Suprapubic skin (tissue), 4 donors: ENCODE data around the gene ALAD. TPM values are rescaled to one million over a fixed set of nuclear protein-coding genes. Genes with fewer than 3 reads are reported as not detected.
"Not testable (repeated sequence)": the region's sequence is repeated elsewhere in the genome, so short reads cannot be mapped to it uniquely, and the experiment has no call there.

Experiments
- DNase-seq, 2 donors: peaks; one replicate each; pipeline ENCODE4 v3.0.0-alpha.2; 2019; ENCODE audit warnings: low spot score in 2 of 2
- H3K27ac ChIP-seq: fragments of 200-600 bp; sonication (generic); one replicate; pipeline ENCODE4 v1.5.1; 2019
- H3K27me3 ChIP-seq: fragments of 200-600 bp; sonication (generic); one replicate; pipeline ENCODE4 v1.5.1; 2019
- H3K36me3 ChIP-seq: fragments of 200-600 bp; sonication (generic); one replicate; pipeline ENCODE4 v1.5.1; 2019
- H3K4me1 ChIP-seq: fragments of 200-600 bp; sonication (generic); one replicate; pipeline ENCODE4 v1.5.1; 2019
- H3K4me3 ChIP-seq: fragments of 200-600 bp; sonication (generic); one replicate; pipeline ENCODE4 v1.5.1; 2019; ENCODE audit warnings: mild to moderate bottlenecking
- H3K9me3 ChIP-seq: fragments of 200-600 bp; sonication (generic); one replicate; pipeline ENCODE4 v1.5.1; 2019
- EP300 ChIP-seq: sonication (generic); formaldehyde crosslinking; IDR thresholded peaks from one replicate; pipeline ENCODE4 v1.6.1; 2017; ENCODE audit warnings: antibody characterized with exemption
- POLR2A ChIP-seq, 2 donors: fragments of 450-650 bp; IDR thresholded peaks; one replicate each; pipeline ENCODE4 v1.6.1; 2017; ENCODE audit warnings: antibody characterized with exemption in 2 of 2, mild to moderate bottlenecking in 2 of 2, moderate library complexity in 2 of 2
- POLR2AphosphoS5 ChIP-seq, 3 donors: sonication (generic); formaldehyde crosslinking; IDR thresholded peaks; one replicate each; pipeline ENCODE4 v1.6.1; 2017; ENCODE audit warnings: antibody characterized with exemption in 3 of 3
- WGBS: methylation state at CpG from one replicate; pipeline ENCODE4 v1.1.5; 2018; 5-methylcytosine and 5-hydroxymethylcytosine counted together
- total RNA-seq, 4 donors: library from RNA; depleted of rRNA; stranded (reverse); fragments of >200 nt; gene quantifications; one replicate each; pipeline ENCODE4 v1.1.0, GENCODE V29; 2016
- TF ChIP-seq, protein P1 (sequence below), 2 donors: fragments of 200-600 bp in 1 of 2; fragments of 450-650 bp in 1 of 2; sonication (generic) in 1 of 2; IDR thresholded peaks; one replicate each; pipeline ENCODE4 v1.5.1; 2016 to 2019; ENCODE audit warnings: antibody characterized with exemption in 2 of 2, mild to moderate bottlenecking in 1 of 2, moderate library complexity in 1 of 2

Gene ALAD
- total RNA-seq, 4 donors from 2014 or later, result 47.1 to 66.6 (median 53.6) TPM

GRCh38 chr9:113369855-113370140 is 31.3 kb downstream of the ALAD start:
- Histone ChIP-seq H3K4me1 (peaks cover 5% of the 10 kb centered on the region), H3K27me3 (no peaks in the 10 kb centered on the region), H3K9me3 (no peaks in the 10 kb centered on the region), H3K4me3 (no peak overlapping the region), H3K36me3 (peaks cover 19% of the 10 kb centered on the region), H3K27ac (no peak overlapping the region)
- 75% methylated on average over 7 of the region's 11 CpGs for WGBS
- DNase-seq, result no peak
- TF ChIP-seq EP300 (no peak), POLR2A (IDR thresholded peaks at IDR 0.05) (no peak), POLR2AphosphoS5 (IDR thresholded peaks at IDR 0.05) (no peak)
- TF ChIP-seq, protein P1, sequence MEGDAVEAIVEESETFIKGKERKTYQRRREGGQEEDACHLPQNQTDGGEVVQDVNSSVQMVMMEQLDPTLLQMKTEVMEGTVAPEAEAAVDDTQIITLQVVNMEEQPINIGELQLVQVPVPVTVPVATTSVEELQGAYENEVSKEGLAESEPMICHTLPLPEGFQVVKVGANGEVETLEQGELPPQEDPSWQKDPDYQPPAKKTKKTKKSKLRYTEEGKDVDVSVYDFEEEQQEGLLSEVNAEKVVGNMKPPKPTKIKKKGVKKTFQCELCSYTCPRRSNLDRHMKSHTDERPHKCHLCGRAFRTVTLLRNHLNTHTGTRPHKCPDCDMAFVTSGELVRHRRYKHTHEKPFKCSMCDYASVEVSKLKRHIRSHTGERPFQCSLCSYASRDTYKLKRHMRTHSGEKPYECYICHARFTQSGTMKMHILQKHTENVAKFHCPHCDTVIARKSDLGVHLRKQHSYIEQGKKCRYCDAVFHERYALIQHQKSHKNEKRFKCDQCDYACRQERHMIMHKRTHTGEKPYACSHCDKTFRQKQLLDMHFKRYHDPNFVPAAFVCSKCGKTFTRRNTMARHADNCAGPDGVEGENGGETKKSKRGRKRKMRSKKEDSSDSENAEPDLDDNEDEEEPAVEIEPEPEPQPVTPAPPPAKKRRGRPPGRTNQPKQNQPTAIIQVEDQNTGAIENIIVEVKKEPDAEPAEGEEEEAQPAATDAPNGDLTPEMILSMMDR (IDR thresholded peaks at IDR 0.05), result no peak

- no peak for TF ChIP-seq POLR2A (IDR thresholded peaks at IDR 0.05)
- no peak for TF ChIP-seq EP300
- no peak for TF ChIP-seq POLR2AphosphoS5 (IDR thresholded peaks at IDR 0.05)
- TF ChIP-seq, protein P1 (IDR thresholded peaks at IDR 0.05), result no peak
- H3K36me3 ChIP-seq, result peaks cover 15% of the 10 kb centered on the region
- peaks cover 5% of the 10 kb centered on the region for H3K4me1 ChIP-seq
- DNase-seq, result no peak
- no peak overlapping the region for H3K27ac ChIP-seq
- 74% methylated on average over 11 of the region's 13 CpGs for WGBS
- no peaks in the 10 kb centered on the region for H3K27me3 ChIP-seq
- H3K4me3 ChIP-seq, result no peak overlapping the region
- H3K9me3 ChIP-seq, result no peaks in the 10 kb centered on the region
Observed at GRCh38 chr9:113368982-113369854, 31.9 kb downstream of the ALAD start.

- peaks cover 8% of the 10 kb centered on the region for H3K36me3 ChIP-seq
- WGBS, result 88% methylated on average over 5 of the region's 5 CpGs
- peaks cover 5% of the 10 kb centered on the region for H3K4me1 ChIP-seq
- H3K27me3 ChIP-seq, result no peaks in the 10 kb centered on the region
- H3K9me3 ChIP-seq, result no peaks in the 10 kb centered on the region
- H3K4me3 ChIP-seq, result no peak overlapping the region
- DNase-seq, result no peak
- TF ChIP-seq, protein P1 (IDR thresholded peaks at IDR 0.05), result no peak
- TF ChIP-seq POLR2AphosphoS5 (IDR thresholded peaks at IDR 0.05) (no peak), EP300 (no peak), POLR2A (IDR thresholded peaks at IDR 0.05) (no peak)
- no peak overlapping the region for H3K27ac ChIP-seq
Observed at GRCh38 chr9:113368348-113368981, 32.6 kb downstream of the ALAD start.

GRCh38 chr9:113365652-113366051 is 35.4 kb downstream of the ALAD start:
- not testable (repeated sequence) for H3K27me3 ChIP-seq, H3K36me3 ChIP-seq, H3K4me3 ChIP-seq, H3K27ac ChIP-seq, H3K9me3 ChIP-seq, DNase-seq, H3K4me1 ChIP-seq
- WGBS, result 63% methylated on average over 3 of the region's 3 CpGs

GRCh38 chr9:113364951-113365350 is 36.1 kb downstream of the ALAD start:
- no peaks in the 10 kb centered on the region for H3K36me3 ChIP-seq
- 56% methylated on average over 1 of the region's 1 CpG for WGBS
- H3K27ac ChIP-seq, result no peak overlapping the region
- no peak for DNase-seq
- H3K27me3 ChIP-seq, result no peaks in the 10 kb centered on the region
- peaks cover 5% of the 10 kb centered on the region for H3K4me1 ChIP-seq
- H3K9me3 ChIP-seq, result no peaks in the 10 kb centered on the region
- H3K4me3 ChIP-seq, result no peak overlapping the region
- no peak for TF ChIP-seq POLR2A (IDR thresholded peaks at IDR 0.05)
- no peak for TF ChIP-seq POLR2AphosphoS5 (IDR thresholded peaks at IDR 0.05)
- TF ChIP-seq, protein P1 (IDR thresholded peaks at IDR 0.05), result no peak
- no peak for TF ChIP-seq EP300
